DND-41 (cell line): ENCODE results near the gene FCN2.

Experiments used
- ATAC-seq: fragments of 200-7000 bp; cut with Tn5 transposase; 3 replicates; pipeline ENCODE4 v1.9.1; 2021; ENCODE audit warnings: low read depth; ENCODE audit not compliant: insufficient read depth
- DNase-seq: peaks from one replicate; pipeline ENCODE4 v3.0.0-alpha.2; 2020
- H2AFZ ChIP-seq: 2 replicates; pipeline ENCODE4 v1.6.0; 2012; ENCODE audit warnings: low read depth, low read length
- H3K27ac ChIP-seq: 2 replicates; pipeline ENCODE4 v1.5.1; 2012; ENCODE audit warnings: low read length, inconsistent platforms
- H3K27me3 ChIP-seq: fragments of 200-600 bp; sonication (generic); 2 replicates; pipeline ENCODE4 v1.6.0; 2012; ENCODE audit warnings: low read length, mild to moderate bottlenecking, inconsistent platforms; ENCODE audit not compliant: insufficient read depth, poor library complexity
- H3K36me3 ChIP-seq: 2 replicates; pipeline ENCODE4 v1.5.1; 2012; ENCODE audit warnings: low read length, inconsistent platforms; ENCODE audit not compliant: insufficient read depth
- H3K4me1 ChIP-seq: 2 replicates; pipeline ENCODE4 v1.5.1; 2012; ENCODE audit warnings: mild to moderate bottlenecking, low read length; ENCODE audit not compliant: insufficient read depth
- H3K4me2 ChIP-seq: 2 replicates; pipeline ENCODE4 v1.6.0; 2012; ENCODE audit warnings: mild to moderate bottlenecking, moderate library complexity, low read length, inconsistent platforms; ENCODE audit not compliant: insufficient read depth
- H3K4me3 ChIP-seq, 2 experiments: fragments of 200-600 bp in 1 of 2; shearing (Covaris generic) in 1 of 2; 2 replicates each; pipeline ENCODE4 v1.5.1; 2012 to 2016; ENCODE audit warnings: inconsistent platforms in 2 of 2, low read length in 2 of 2, mild to moderate bottlenecking in 2 of 2, low read depth in 1 of 2, moderate library complexity in 1 of 2
- H3K79me2 ChIP-seq: 2 replicates; pipeline ENCODE4 v1.6.0; 2012; ENCODE audit warnings: low read length, inconsistent platforms; ENCODE audit not compliant: insufficient read depth
- H3K9ac ChIP-seq: 2 replicates; pipeline ENCODE4 v1.6.0; 2012; ENCODE audit warnings: low read depth, mild to moderate bottlenecking, inconsistent platforms, low read length, moderate library complexity
- H3K9me3 ChIP-seq: 2 replicates; pipeline ENCODE4 v1.5.1; 2012; ENCODE audit warnings: low read length, moderate library complexity, mild to moderate bottlenecking, inconsistent platforms; ENCODE audit not compliant: insufficient read depth, severe bottlenecking
- H4K20me1 ChIP-seq: 2 replicates; pipeline ENCODE4 v1.6.0; 2012; ENCODE audit warnings: low read length; ENCODE audit not compliant: insufficient read depth
- EZH2 ChIP-seq: IDR thresholded peaks from 3 replicates; pipeline ENCODE4 v1.6.1; 2012; ENCODE audit warnings: borderline replicate concordance, low read depth, mild to moderate bottlenecking, moderate library complexity, low read length, inconsistent platforms; ENCODE audit not compliant: severe bottlenecking
- TF ChIP-seq, protein P1 (sequence below): IDR thresholded peaks from 2 replicates; pipeline ENCODE4 v1.5.1; 2012; ENCODE audit warnings: borderline replicate concordance, low read length, moderate library complexity, mild to moderate bottlenecking; ENCODE audit not compliant: poor library complexity, severe bottlenecking; ENCODE audit errors: extremely low read depth

FCN2 gene

DNA sequence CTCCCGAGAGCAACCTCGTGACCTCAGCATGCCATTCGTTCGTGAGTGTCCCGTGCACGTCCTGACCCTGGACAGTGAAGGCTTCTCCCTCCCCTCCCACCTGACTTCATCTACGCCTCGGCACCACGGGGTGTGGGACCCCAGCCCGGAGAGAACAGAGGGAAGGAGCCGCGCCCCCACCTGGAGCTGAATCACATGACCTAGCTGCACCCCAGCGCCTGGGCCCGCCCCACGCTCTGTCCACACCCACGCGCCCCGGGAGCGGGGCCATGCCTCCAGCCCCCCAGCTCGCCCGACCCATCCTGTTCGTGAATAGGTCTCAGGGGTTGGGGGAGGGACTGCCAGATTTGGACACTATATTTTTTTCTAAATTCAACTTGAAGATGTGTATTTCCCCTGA, 38.3 kb upstream of the FCN2 start:
- Histone ChIP-seq H4K20me1 (no peaks in the 10 kb centered on the region), H3K79me2 (no peaks in the 10 kb centered on the region), H3K9me3 (no peaks in the 10 kb centered on the region), H3K36me3 (no peaks in the 10 kb centered on the region), H3K9ac (no peak overlapping the region), H3K27me3 (no peaks in the 10 kb centered on the region), H2AFZ (no peak overlapping the region), H3K4me2 (no peak overlapping the region), H3K4me1 (no peaks in the 10 kb centered on the region), H3K4me3 (no peak overlapping the region), H3K27ac (no peak overlapping the region)
- DNase-seq = no peak
- TF ChIP-seq, protein P1, sequence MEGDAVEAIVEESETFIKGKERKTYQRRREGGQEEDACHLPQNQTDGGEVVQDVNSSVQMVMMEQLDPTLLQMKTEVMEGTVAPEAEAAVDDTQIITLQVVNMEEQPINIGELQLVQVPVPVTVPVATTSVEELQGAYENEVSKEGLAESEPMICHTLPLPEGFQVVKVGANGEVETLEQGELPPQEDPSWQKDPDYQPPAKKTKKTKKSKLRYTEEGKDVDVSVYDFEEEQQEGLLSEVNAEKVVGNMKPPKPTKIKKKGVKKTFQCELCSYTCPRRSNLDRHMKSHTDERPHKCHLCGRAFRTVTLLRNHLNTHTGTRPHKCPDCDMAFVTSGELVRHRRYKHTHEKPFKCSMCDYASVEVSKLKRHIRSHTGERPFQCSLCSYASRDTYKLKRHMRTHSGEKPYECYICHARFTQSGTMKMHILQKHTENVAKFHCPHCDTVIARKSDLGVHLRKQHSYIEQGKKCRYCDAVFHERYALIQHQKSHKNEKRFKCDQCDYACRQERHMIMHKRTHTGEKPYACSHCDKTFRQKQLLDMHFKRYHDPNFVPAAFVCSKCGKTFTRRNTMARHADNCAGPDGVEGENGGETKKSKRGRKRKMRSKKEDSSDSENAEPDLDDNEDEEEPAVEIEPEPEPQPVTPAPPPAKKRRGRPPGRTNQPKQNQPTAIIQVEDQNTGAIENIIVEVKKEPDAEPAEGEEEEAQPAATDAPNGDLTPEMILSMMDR = no peak
- TF ChIP-seq EZH2 = no peak
- ATAC-seq = no peak

- Histone ChIP-seq H3K27ac (no peak overlapping the region), H3K4me1 (no peaks in the 10 kb centered on the region), H3K9ac (no peak overlapping the region), H3K79me2 (no peaks in the 10 kb centered on the region), H3K4me2 (no peak overlapping the region), H4K20me1 (no peaks in the 10 kb centered on the region), H3K4me3 (no peak overlapping the region), H3K27me3 (no peaks in the 10 kb centered on the region), H2AFZ (no peak overlapping the region), H3K9me3 (peaks cover 8% of the 10 kb centered on the region), H3K36me3 (no peaks in the 10 kb centered on the region)
- DNase-seq = no peak
- no peak for ATAC-seq
- TF ChIP-seq, protein P1 = no peak
- no peak for TF ChIP-seq EZH2
Measured at GRCh38 chr9:134843740-134844139, 36.9 kb upstream of the FCN2 start.

DNA sequence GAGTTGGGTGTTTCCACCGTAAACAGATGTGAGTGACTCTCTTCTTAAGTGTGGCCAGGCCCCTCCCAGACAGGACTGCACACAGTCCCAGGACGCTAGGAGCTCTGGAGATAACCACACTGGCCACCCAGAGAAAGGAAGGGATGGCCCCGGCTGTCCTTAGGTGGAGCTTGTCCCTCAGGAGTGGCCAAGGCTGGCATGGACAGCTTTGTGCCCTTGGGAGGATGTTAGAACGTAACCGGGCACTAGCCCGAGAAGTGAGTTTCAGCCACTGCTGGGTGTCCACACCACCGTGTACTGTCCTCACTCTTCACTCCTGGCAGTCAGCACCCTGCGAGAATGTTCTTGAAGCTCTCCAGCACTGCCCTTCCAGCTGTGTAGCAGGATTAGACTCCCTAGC, 35.8 kb upstream of the FCN2 start:
- Histone ChIP-seq H3K36me3 (no peaks in the 10 kb centered on the region), H3K9me3 (peaks cover 8% of the 10 kb centered on the region)
- TF ChIP-seq, protein P1 = no peak
- TF ChIP-seq EZH2 = no peak

DNA sequence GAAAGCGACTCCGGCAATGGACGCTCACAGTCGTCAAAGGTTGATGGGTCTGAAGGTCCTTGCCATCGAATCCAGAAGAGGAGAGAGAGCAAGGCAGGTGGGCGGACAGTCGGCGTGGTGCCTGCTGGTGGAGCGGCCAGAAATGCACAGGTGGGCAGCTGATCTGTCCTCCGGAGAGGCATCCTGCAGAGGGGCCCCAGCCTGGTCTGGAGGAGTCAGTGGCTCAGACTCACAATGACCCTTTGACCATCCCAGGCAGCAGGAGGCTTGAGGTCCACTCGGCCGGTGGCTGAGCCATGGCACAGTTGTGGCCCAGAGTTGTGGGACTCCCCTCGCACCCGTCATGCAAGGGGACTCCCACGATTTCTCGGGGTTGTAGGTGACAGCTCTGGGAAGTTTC, 34.4 kb upstream of the FCN2 start:
- ATAC-seq = no peak
- no peaks in the 10 kb centered on the region for H3K79me2 ChIP-seq

More for the DNA sequence above, 35.8 kb upstream of the FCN2 start:
- no peak overlapping the region for H3K4me2 ChIP-seq
- DNase-seq (no peak), ATAC-seq (no peak)
- no peak overlapping the region for H3K27ac ChIP-seq
- H2AFZ ChIP-seq = no peak overlapping the region
- H4K20me1 ChIP-seq = no peaks in the 10 kb centered on the region
- H3K79me2 ChIP-seq = no peaks in the 10 kb centered on the region
- H3K4me1 ChIP-seq = no peaks in the 10 kb centered on the region
- H3K4me3 ChIP-seq = no peak overlapping the region
- no peaks in the 10 kb centered on the region for H3K27me3 ChIP-seq
- H3K9ac ChIP-seq = no peak overlapping the region

More for the DNA sequence above, 34.4 kb upstream of the FCN2 start:
- no peak for DNase-seq
- Histone ChIP-seq H2AFZ (no peak overlapping the region), H3K9me3 (peaks cover 14% of the 10 kb centered on the region), H3K27me3 (no peaks in the 10 kb centered on the region), H3K9ac (no peak overlapping the region), H3K4me2 (no peak overlapping the region), H3K4me3 (no peak overlapping the region), H4K20me1 (no peaks in the 10 kb centered on the region), H3K36me3 (no peaks in the 10 kb centered on the region), H3K4me1 (no peaks in the 10 kb centered on the region), H3K27ac (no peak overlapping the region)
- TF ChIP-seq EZH2 = no peak
- TF ChIP-seq, protein P1 = no peak
